Lower lobe of right lung (tissue), 2 donors: ENCODE measurements around the gene CKLF. TPM values are rescaled to one million over a fixed set of nuclear protein-coding genes. Genes with fewer than 3 reads are reported as not detected.
A peak's percentile ranks its signal among the peaks of the same experiment; 100 is the strongest.

Experiments
- ATAC-seq, 2 donors: fragments of 200-7000 bp; cut with Tn5 transposase; one replicate each; pipeline ENCODE4 v1.9.1; 2020 to 2022; ENCODE audit warnings: mild to moderate bottlenecking in 2 of 2, moderate library complexity in 2 of 2
- DNase-seq: peaks from one replicate; pipeline ENCODE4 v3.0.0-alpha.2; 2020
- H3K27ac ChIP-seq: fragments of 200-600 bp; one replicate; pipeline ENCODE4 v1.8.0; 2022
- H3K27me3 ChIP-seq: fragments of 200-600 bp; one replicate; pipeline ENCODE4 v1.8.0; 2022; ENCODE audit warnings: low read depth
- H3K36me3 ChIP-seq: fragments of 200-600 bp; one replicate; pipeline ENCODE4 v1.8.0; 2022; ENCODE audit warnings: mild to moderate bottlenecking
- H3K4me1 ChIP-seq: fragments of 200-600 bp; one replicate; pipeline ENCODE4 v1.8.0; 2022
- H3K4me3 ChIP-seq: fragments of 200-600 bp; one replicate; pipeline ENCODE4 v1.8.0; 2022; ENCODE audit warnings: mild to moderate bottlenecking
- H3K9me3 ChIP-seq: fragments of 200-600 bp; one replicate; pipeline ENCODE4 v1.8.0; 2022
- CTCF ChIP-seq: fragments of 200-600 bp; IDR thresholded peaks from one replicate; pipeline ENCODE4 v1.8.0; 2022; ENCODE audit warnings: antibody characterized with exemption, mild to moderate bottlenecking
- intact Hi-C: fragments of 100-400 bp; cut with DNase I; formaldehyde crosslinking; loops from one replicate; pipeline ENCODE4 v1.11.0; 2022
- total RNA-seq: library from RNA; stranded (reverse); fragmentation: NEBNext Ultra II Directional; extraction: Animal tissue kit (Norgen Biotek cat#: 25700); gene quantifications from one replicate; pipeline ENCODE4 v1.2.1, GENCODE V29; 2021
- donor health status: DM: no; HTN: yes; CAD: no; lungs with severe emphysema.

The CKLF gene
- total RNA-seq, 1 donor from 2014 or later, result 64.9 TPM

GRCh38 chr16:66599726-66600125 is 47.4 kb downstream of the CKLF start:
- no peak for DNase-seq
- intact Hi-C loops, result no loop called here
- TF ChIP-seq CTCF, result no peak

GRCh38 chr16:66600477-66600876 is 48.1 kb downstream of the CKLF start:
- TF ChIP-seq CTCF, result no peak
- ATAC-seq, result no peak
- no peak for DNase-seq
- Histone ChIP-seq H3K4me1 (peaks cover 7% of the 10 kb centered on the region), H3K36me3 (no peaks in the 10 kb centered on the region), H3K4me3 (no peak overlapping the region), H3K27me3 (no peaks in the 10 kb centered on the region), H3K9me3 (no peaks in the 10 kb centered on the region), H3K27ac (no peak overlapping the region)
- intact Hi-C loops, result no loop called here

More at GRCh38 chr16:66599726-66600125, 47.4 kb downstream of the CKLF start:
- ATAC-seq, result no peak
- H3K36me3 ChIP-seq, result no peaks in the 10 kb centered on the region
- no peaks in the 10 kb centered on the region for H3K9me3 ChIP-seq
- H3K4me3 ChIP-seq, result no peak overlapping the region
- H3K4me1 ChIP-seq, result peaks cover 7% of the 10 kb centered on the region
- no peak overlapping the region for H3K27ac ChIP-seq
- no peaks in the 10 kb centered on the region for H3K27me3 ChIP-seq

GRCh38 chr16:66601471-66601870 is 49.1 kb downstream of the CKLF start:
- H3K9me3 ChIP-seq, result no peaks in the 10 kb centered on the region
- intact Hi-C loops, result no loop called here
- H3K4me3 ChIP-seq, result no peak overlapping the region
- H3K4me1 ChIP-seq, result peaks cover 17% of the 10 kb centered on the region
- ATAC-seq (no peak), DNase-seq (no peak)
- no peaks in the 10 kb centered on the region for H3K36me3 ChIP-seq
- H3K27me3 ChIP-seq, result no peaks in the 10 kb centered on the region
- no peak overlapping the region for H3K27ac ChIP-seq
- no peak for TF ChIP-seq CTCF

- intact Hi-C loops, result no loop called here
- TF ChIP-seq CTCF, result no peak
- DNase-seq (peak; percentile 76), ATAC-seq (peak; percentile 6 to 51)
- Histone ChIP-seq H3K36me3 (peaks cover under 1% of the 10 kb centered on the region), H3K27me3 (no peaks in the 10 kb centered on the region), H3K9me3 (no peaks in the 10 kb centered on the region), H3K27ac (peak overlapping the region; percentile 89), H3K4me1 (peaks cover 27% of the 10 kb centered on the region), H3K4me3 (peak overlapping the region; percentile 74)
These were observed 51.4 kb downstream of the CKLF start for GRCh38 chr16:66603537-66604375.

DNA sequence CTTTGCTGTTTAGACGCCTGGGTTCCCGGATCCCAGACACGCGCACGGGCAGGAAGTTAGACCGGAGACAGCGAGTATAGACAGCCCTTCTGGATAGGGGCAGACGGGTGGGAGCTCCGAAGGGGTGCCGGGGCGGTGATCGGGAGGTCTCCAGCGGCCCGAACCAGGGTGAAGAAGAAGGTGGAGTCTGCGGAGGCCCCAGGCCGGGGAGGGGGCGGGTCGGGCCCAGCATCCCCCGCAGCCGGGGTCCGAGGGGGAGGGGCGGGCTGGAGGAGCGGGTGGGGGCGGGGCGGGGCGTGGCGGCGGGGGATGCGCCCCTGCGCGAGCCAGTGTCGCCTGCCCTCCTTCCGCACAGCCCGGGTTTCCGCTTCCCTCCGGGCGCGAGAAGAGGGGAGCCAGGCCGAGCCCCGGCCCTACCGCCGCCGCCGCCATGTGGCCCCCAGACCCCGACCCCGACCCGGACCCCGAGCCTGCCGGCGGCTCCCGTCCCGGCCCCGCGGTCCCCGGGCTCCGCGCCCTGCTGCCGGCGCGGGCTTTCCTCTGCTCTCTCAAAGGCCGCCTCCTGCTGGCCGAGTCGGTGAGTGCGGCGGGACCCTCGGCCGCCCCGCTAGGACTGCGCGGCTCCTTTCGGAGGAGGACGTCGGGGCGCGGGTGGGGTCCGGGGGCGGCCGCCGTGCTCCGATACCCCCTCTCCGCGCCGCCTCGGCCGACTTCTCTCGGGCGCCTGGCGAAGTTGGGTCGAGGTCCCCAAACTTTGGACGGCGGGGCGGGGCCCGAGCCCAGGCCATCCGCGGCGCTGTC is 52.2 kb downstream of the CKLF start, which contains the start of gene CMTM3:
Gene CMTM3, plus strand, starts transcription at position 329 of the 801 bp plus-strand sequence. Its CDS starts 102 bp downstream, at position 431.
- intact Hi-C loops, result no loop called here
- Histone ChIP-seq H3K4me1 (peaks cover 33% of the 10 kb centered on the region), H3K36me3 (peaks cover 8% of the 10 kb centered on the region), H3K4me3 (peak within 1 kb of the TSS; percentile 74), H3K27ac (peak within 1 kb of the TSS; percentile 89), H3K27me3 (no peaks in the 10 kb centered on the region), H3K9me3 (no peaks in the 10 kb centered on the region)
- DNase-seq, result peak; percentile 79
- peak; percentile 68 for TF ChIP-seq CTCF
- peak; percentile 73 to 76 for ATAC-seq
